Liver (tissue), 9 donors: ENCODE results near the gene THG1L. TPM values are rescaled to one million over a fixed set of nuclear protein-coding genes. Genes with fewer than 3 reads are reported as not detected.

Source experiments
- DNase-seq: peaks from one replicate; pipeline ENCODE4 v3.0.0-alpha.2; 2017; ENCODE audit warnings: low spot score
- H3K27ac ChIP-seq, 2 donors: one replicate each; pipeline ENCODE4 v1.7.0; 2013; ENCODE audit warnings: inconsistent platforms in 2 of 2, low read length in 2 of 2, control low read depth in 1 of 2, low read depth in 1 of 2, mild to moderate bottlenecking in 1 of 2
- H3K27me3 ChIP-seq, 4 donors: one replicate each; pipeline versions ENCODE4 v1.6.1 to v1.7.0; 2013; ENCODE audit warnings: low read length in 3 of 4, inconsistent platforms in 1 of 4, mild to moderate bottlenecking in 1 of 4, moderate library complexity in 1 of 4; ENCODE audit not compliant: control insufficient read depth in 4 of 4, insufficient read depth in 4 of 4
- H3K36me3 ChIP-seq, 4 donors: one replicate each; pipeline versions ENCODE4 v1.6.1 to v1.7.0; 2013; ENCODE audit warnings: low read length in 3 of 4, mild to moderate bottlenecking in 3 of 4, low read depth in 1 of 4, moderate library complexity in 1 of 4; ENCODE audit not compliant: control insufficient read depth in 4 of 4, insufficient read depth in 3 of 4
- H3K4me1 ChIP-seq, 4 donors: one replicate each; pipeline versions ENCODE4 v1.6.1 to v1.7.0; 2013; ENCODE audit warnings: low read length in 3 of 4, mild to moderate bottlenecking in 3 of 4, moderate library complexity in 1 of 4; ENCODE audit not compliant: control insufficient read depth in 4 of 4, insufficient read depth in 4 of 4
- H3K4me3 ChIP-seq, 3 donors: one replicate each; pipeline versions ENCODE4 v1.6.1 to v1.7.0; 2013; ENCODE audit warnings: low read length in 3 of 3, control low read depth in 1 of 3, low read depth in 1 of 3, mild to moderate bottlenecking in 1 of 3
- H3K9ac ChIP-seq, 2 donors: one replicate each; pipeline ENCODE4 v1.7.0; 2013; ENCODE audit warnings: low read length in 2 of 2, mild to moderate bottlenecking in 2 of 2, moderate library complexity in 2 of 2, control low read depth in 1 of 2, low read depth in 1 of 2
- H3K9me3 ChIP-seq, 4 donors: one replicate each; pipeline versions ENCODE4 v1.6.1 to v1.7.0; 2013; ENCODE audit warnings: low read length in 3 of 4; ENCODE audit not compliant: control insufficient read depth in 4 of 4
- EGR1 ChIP-seq, 2 donors: IDR thresholded peaks; 2 replicates each; pipeline ENCODE4 v1.6.1; 2016 to 2018; ENCODE audit warnings: antibody characterized with exemption in 2 of 2, low read depth in 2 of 2
- NR2F2 ChIP-seq: IDR thresholded peaks from 2 replicates; pipeline ENCODE4 v1.6.1; 2016; ENCODE audit warnings: antibody characterized with exemption
- RAD21 ChIP-seq, 2 donors: IDR thresholded peaks; 2 replicates each; pipeline ENCODE4 v1.6.1; 2016; ENCODE audit warnings: antibody characterized with exemption in 2 of 2, mild to moderate bottlenecking in 2 of 2
- REST ChIP-seq: IDR thresholded peaks from 2 replicates; pipeline ENCODE4 v1.6.1; 2016; ENCODE audit warnings: antibody characterized with exemption, mild to moderate bottlenecking
- RXRA ChIP-seq, 2 donors: IDR thresholded peaks; 2 replicates each; pipeline ENCODE4 v1.6.1; 2017 to 2018; ENCODE audit warnings: antibody characterized with exemption in 2 of 2, mild to moderate bottlenecking in 1 of 2
- SP1 ChIP-seq: IDR thresholded peaks from 2 replicates; pipeline ENCODE4 v1.6.1; 2018; ENCODE audit warnings: antibody characterized with exemption, mild to moderate bottlenecking
- YY1 ChIP-seq: IDR thresholded peaks from 2 replicates; pipeline ENCODE4 v1.6.1; 2016; ENCODE audit warnings: antibody characterized with exemption, mild to moderate bottlenecking
- WGBS: extraction: QIAGEN DNeasy Blood & Tissue Kit; methylation state at CpG from one replicate; pipeline ENCODE4 v1.1.7; 2013; 5-methylcytosine and 5-hydroxymethylcytosine counted together
- polyA plus RNA-seq, 2 donors: library from polyadenylated mRNA; stranded (reverse) in 1 of 2; unstranded in 1 of 2; fragments of 200-250 nt in 1 of 2; fragments of >200 nt in 1 of 2; fragmentation: Nextera tagmentation in 1 of 2; extraction: Ambion mirVana in 1 of 2; gene quantifications; one replicate each; pipeline versions ENCODE4 v1.2.1 to v1.2.3, GENCODE V29; 2013 to 2015
- total RNA-seq, 2 donors: library from RNA; depleted of rRNA; stranded (reverse); fragments of >200 nt; gene quantifications; one replicate each; pipeline ENCODE4 v1.2.3, GENCODE V29; 2014
- TF ChIP-seq, protein P1 (sequence below): fragments of 150-350 bp; IDR thresholded peaks from 2 replicates; pipeline ENCODE4 v1.5.1; 2017; ENCODE audit warnings: improper control_type of control experiment, low read depth, low read length; ENCODE audit not compliant: missing input control
- donor health status: healthy.
- donor health status: healthy.
- donor health status: healthy.
- donor health status: healthy.
- donor health status: healthy.

Gene THG1L
- total and polyA plus RNA-seq, 4 donors = 3.9 to 12.6 (median 5.3) TPM

DNA sequence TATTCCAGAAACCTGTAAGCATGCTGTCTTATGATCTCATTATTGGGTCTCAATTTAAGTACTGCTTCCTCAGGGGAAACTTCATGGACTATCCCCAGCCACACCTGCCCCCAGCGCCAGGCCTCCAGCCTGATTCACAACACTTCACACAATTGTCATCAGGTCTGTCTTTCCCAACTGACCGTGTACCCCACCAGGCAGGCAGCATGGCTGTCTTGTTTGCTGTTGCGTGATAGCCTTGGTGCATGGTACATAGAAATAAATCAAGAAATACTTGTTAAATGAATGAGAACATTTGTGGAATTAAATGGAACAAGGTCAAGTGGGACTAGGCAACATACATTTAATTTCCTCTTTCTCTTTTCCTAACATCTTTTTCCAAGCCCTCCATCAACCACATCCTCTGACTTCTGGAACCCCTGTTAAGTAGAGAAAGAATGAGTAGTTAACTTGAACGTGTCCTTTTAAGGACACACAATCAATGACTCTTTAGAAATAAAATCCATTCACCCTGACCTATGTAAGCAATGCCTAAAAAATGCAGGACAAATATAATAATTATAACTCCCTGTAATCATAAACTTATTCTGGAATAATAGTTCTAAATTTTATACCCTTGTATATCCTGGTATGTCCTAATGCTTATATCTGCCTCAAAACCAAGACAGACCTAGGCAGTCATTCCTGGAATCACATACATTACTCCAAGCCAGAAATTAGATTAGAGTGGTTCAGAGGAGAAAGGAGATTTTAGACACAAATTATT is 17.2 kb upstream of the THG1L start:
- peaks cover 0 to 5% (median 2%) of the 10 kb centered on the region in 4 donors for H3K4me1 ChIP-seq
- no peak overlapping the region for H3K4me3 ChIP-seq
- no peak for DNase-seq
- no peaks in the 10 kb centered on the region for H3K9me3 ChIP-seq
- H3K36me3 ChIP-seq = no peaks in the 10 kb centered on the region
- TF ChIP-seq EGR1 (IDR thresholded peaks at IDR 0.05; ENCODE audit: low read depth in 2 of 2) (no peak), RXRA (IDR thresholded peaks at IDR 0.05) (no peak)
- 90% methylated on average over 4 of the region's 4 CpGs for WGBS
- no peaks in the 10 kb centered on the region for H3K27me3 ChIP-seq
- no peak overlapping the region for H3K27ac ChIP-seq
- no peak overlapping the region for H3K9ac ChIP-seq

- Histone ChIP-seq H3K36me3 (no peaks in the 10 kb centered on the region), H3K4me3 (no peak overlapping the region), H3K4me1 (peaks cover 0 to 5% (median 2%) of the 10 kb centered on the region in 4 donors), H3K27me3 (no peaks in the 10 kb centered on the region), H3K9ac (no peak overlapping the region), H3K9me3 (no peaks in the 10 kb centered on the region), H3K27ac (no peak overlapping the region)
- no peak for TF ChIP-seq YY1
- TF ChIP-seq SP1 = no peak
- no peak for TF ChIP-seq RXRA (IDR thresholded peaks at IDR 0.05)
- DNase-seq = no peak
Measured at GRCh38 chr5:157714596-157714864, 16.7 kb upstream of the THG1L start.

- Histone ChIP-seq H3K4me1 (peaks cover 0 to 5% (median 2%) of the 10 kb centered on the region in 4 donors), H3K9ac (no peak overlapping the region), H3K27me3 (no peaks in the 10 kb centered on the region), H3K27ac (no peak overlapping the region), H3K4me3 (no peak overlapping the region), H3K9me3 (no peaks in the 10 kb centered on the region), H3K36me3 (no peaks in the 10 kb centered on the region)
- DNase-seq = no peak
- 6% methylated on average over 4 of the region's 4 CpGs for WGBS
- TF ChIP-seq, protein P1, sequence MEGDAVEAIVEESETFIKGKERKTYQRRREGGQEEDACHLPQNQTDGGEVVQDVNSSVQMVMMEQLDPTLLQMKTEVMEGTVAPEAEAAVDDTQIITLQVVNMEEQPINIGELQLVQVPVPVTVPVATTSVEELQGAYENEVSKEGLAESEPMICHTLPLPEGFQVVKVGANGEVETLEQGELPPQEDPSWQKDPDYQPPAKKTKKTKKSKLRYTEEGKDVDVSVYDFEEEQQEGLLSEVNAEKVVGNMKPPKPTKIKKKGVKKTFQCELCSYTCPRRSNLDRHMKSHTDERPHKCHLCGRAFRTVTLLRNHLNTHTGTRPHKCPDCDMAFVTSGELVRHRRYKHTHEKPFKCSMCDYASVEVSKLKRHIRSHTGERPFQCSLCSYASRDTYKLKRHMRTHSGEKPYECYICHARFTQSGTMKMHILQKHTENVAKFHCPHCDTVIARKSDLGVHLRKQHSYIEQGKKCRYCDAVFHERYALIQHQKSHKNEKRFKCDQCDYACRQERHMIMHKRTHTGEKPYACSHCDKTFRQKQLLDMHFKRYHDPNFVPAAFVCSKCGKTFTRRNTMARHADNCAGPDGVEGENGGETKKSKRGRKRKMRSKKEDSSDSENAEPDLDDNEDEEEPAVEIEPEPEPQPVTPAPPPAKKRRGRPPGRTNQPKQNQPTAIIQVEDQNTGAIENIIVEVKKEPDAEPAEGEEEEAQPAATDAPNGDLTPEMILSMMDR = peak; percentile 74
- TF ChIP-seq NR2F2 (no peak), REST (no peak), RAD21 (IDR thresholded peaks at IDR 0.05) (peak; percentile 91 to 93)
Measured at GRCh38 chr5:157718519-157718918, 12.7 kb upstream of the THG1L start.
